ENCODE results near the gene SLC22A5.
"Not testable (repeated sequence)": the region's sequence is repeated elsewhere in the genome, so short reads cannot be mapped to it uniquely, and the experiment has no call there.

Gene SLC22A5

GRCh38 chr5:132428147-132428482 is 58.6 kb downstream of the SLC22A5 start:
- DNase-seq (ENCODE audit: low spot score): no peak

GRCh38 chr5:132428484-132429462 is 59.3 kb downstream of the SLC22A5 start:
- DNase-seq (ENCODE audit: low spot score): no peak

GRCh38 chr5:132429463-132430440 is 60.2 kb downstream of the SLC22A5 start:
- no peak for DNase-seq (ENCODE audit: low spot score)

- no peak for DNase-seq (ENCODE audit: low spot score)
Observed at GRCh38 chr5:132430746-132431145, 61.2 kb downstream of the SLC22A5 start.

GRCh38 chr5:132431632-132432031 is 62.1 kb downstream of the SLC22A5 start:
- DNase-seq (ENCODE audit: low spot score): no peak

- no peak for DNase-seq (ENCODE audit: low spot score)
Observed at GRCh38 chr5:132433141-132433540, 63.6 kb downstream of the SLC22A5 start.

DNA sequence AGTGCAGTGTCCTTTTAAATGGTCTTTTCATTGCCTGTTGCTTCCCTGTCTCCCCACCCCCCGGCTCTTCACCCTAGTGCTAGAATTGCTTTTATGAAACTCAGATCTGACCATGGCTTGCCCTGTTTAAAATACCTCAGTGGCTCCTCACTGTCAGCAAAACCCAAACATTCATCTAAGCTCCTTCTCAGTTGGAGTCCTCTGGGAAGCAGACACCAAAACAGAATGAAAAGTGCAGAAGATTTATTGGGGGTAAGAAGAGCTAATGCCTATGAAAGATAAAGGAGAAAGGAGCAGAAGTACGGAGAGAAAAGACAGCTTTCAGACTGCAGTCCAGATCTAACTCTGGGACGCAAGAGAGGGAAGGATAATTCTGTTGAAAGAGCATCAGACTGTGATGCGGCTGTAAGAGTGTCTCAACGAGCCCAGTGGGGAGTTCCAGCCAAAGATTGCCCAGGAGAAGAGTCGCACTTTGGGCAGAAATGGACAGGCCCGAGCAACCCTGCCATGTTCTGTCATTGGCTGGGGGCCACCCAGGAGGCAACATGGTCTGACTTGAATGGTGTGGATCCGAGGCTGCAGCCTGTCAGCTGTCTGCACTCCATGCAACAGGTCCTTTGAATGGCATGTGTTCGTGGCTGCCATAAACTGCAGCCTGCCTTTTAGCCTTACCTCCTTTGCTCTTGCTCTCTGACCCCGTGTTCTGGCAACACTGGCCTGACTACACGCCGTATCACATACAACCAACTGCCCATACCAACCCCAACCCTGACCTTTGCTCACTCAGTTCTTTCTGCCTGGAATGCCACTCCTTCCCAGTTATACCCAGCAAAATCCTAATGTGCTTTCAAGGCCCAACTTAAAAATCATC is 65.1 kb downstream of the SLC22A5 start:
- no peak for DNase-seq (ENCODE audit: low spot score)

DNA sequence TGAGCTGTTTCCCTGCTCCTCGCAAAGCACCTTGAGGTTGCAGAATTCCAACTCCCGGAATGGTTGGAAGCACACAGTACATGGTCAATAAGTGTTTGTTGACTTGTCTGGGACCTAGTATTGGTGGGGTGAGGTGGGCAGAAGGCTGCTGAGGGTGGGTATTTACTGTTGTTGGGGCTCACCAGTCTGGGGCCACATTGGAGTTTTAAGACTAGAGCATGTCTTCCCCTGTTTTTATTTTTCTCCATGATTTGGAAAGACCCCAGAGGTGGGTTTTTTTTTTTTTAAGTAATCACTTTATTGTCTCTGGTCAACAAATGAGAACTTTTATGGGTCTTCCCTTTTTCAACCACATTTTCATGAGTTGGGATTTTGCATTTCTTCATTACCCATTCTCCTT is 65.9 kb downstream of the SLC22A5 start:
- no peak for DNase-seq (ENCODE audit: low spot score)

DNA sequence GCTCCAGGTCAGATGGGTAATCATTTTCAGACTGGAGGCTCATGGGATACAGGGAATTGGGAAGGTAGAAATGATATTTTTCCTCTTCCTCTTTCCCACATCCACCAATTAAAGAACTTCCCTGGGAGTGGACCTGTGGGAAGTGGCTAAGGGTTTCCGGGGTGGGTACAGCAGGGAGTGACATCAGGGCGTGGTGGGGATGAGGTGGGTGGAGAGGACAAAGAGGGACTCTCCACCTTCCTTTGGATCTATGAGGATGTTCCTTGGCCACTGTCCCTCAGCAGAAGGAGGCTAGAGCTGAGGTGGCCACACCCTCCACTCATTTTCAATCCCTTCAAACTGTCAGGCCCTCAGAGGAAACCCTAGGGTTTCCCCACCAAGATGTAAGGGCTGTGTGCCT is 66.4 kb downstream of the SLC22A5 start:
- no peak for DNase-seq (ENCODE audit: low spot score)

- no peak for DNase-seq (ENCODE audit: low spot score)
Observed at GRCh38 chr5:132436936-132437335, 67.4 kb downstream of the SLC22A5 start.

GRCh38 chr5:132437604-132438266 is 68.2 kb downstream of the SLC22A5 start:
- DNase-seq (ENCODE audit: low spot score): no peak

DNA sequence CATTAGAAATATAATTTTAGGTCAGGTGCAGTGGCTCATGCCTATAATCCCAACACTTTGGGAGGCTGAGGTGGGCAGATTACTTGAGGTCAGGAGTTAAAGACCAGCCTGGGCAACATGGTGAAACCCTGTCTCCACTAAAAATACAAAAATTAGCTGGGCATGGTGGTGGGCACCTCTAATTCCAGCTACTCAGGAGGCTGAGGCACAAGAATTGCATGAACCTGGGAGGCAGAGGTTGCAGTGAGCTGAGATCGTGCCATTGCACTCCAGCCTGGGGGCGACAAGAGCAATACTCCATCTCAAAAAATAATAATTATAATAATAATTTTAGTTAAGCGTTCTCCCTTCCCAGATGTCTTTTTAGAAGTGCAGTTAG is 68.7 kb downstream of the SLC22A5 start:
- DNase-seq (ENCODE audit: low spot score): not testable (repeated sequence)

- DNase-seq (ENCODE audit: low spot score): no peak
Observed at GRCh38 chr5:132438917-132439316, 69.4 kb downstream of the SLC22A5 start.

- no peak for DNase-seq (ENCODE audit: low spot score)
Observed at GRCh38 chr5:132439521-132440089, 70.1 kb downstream of the SLC22A5 start.

GRCh38 chr5:132444061-132444460 is 74.6 kb downstream of the SLC22A5 start:
- no peak for DNase-seq (ENCODE audit: low spot score)

All from kidney capillary endothelial cell (primary cell).